Liver (tissue), 9 donors: Measurements from ENCODE around the gene ZNF552. TPM values are rescaled to one million over a fixed set of nuclear protein-coding genes. Genes with fewer than 3 reads are reported as not detected.
A peak's percentile ranks its signal among the peaks of the same experiment; 100 is the strongest.
"Not testable (repeated sequence)": the region's sequence is repeated elsewhere in the genome, so short reads cannot be mapped to it uniquely, and the experiment has no call there.

Experiments used
- DNase-seq: peaks from one replicate; pipeline ENCODE4 v3.0.0-alpha.2; 2017; ENCODE audit warnings: low spot score
- H3K27ac ChIP-seq, 2 donors: one replicate each; pipeline ENCODE4 v1.7.0; 2013; ENCODE audit warnings: inconsistent platforms in 2 of 2, low read length in 2 of 2, control low read depth in 1 of 2, low read depth in 1 of 2, mild to moderate bottlenecking in 1 of 2
- H3K27me3 ChIP-seq, 4 donors: one replicate each; pipeline versions ENCODE4 v1.6.1 to v1.7.0; 2013; ENCODE audit warnings: low read length in 3 of 4, inconsistent platforms in 1 of 4, mild to moderate bottlenecking in 1 of 4, moderate library complexity in 1 of 4; ENCODE audit not compliant: control insufficient read depth in 4 of 4, insufficient read depth in 4 of 4
- H3K36me3 ChIP-seq, 4 donors: one replicate each; pipeline versions ENCODE4 v1.6.1 to v1.7.0; 2013; ENCODE audit warnings: low read length in 3 of 4, mild to moderate bottlenecking in 3 of 4, low read depth in 1 of 4, moderate library complexity in 1 of 4; ENCODE audit not compliant: control insufficient read depth in 4 of 4, insufficient read depth in 3 of 4
- H3K4me1 ChIP-seq, 4 donors: one replicate each; pipeline versions ENCODE4 v1.6.1 to v1.7.0; 2013; ENCODE audit warnings: low read length in 3 of 4, mild to moderate bottlenecking in 3 of 4, moderate library complexity in 1 of 4; ENCODE audit not compliant: control insufficient read depth in 4 of 4, insufficient read depth in 4 of 4
- H3K4me3 ChIP-seq, 3 donors: one replicate each; pipeline versions ENCODE4 v1.6.1 to v1.7.0; 2013; ENCODE audit warnings: low read length in 3 of 3, control low read depth in 1 of 3, low read depth in 1 of 3, mild to moderate bottlenecking in 1 of 3
- H3K9ac ChIP-seq, 2 donors: one replicate each; pipeline ENCODE4 v1.7.0; 2013; ENCODE audit warnings: low read length in 2 of 2, mild to moderate bottlenecking in 2 of 2, moderate library complexity in 2 of 2, control low read depth in 1 of 2, low read depth in 1 of 2
- H3K9me3 ChIP-seq, 4 donors: one replicate each; pipeline versions ENCODE4 v1.6.1 to v1.7.0; 2013; ENCODE audit warnings: low read length in 3 of 4; ENCODE audit not compliant: control insufficient read depth in 4 of 4
- EGR1 ChIP-seq, 2 donors: IDR thresholded peaks; 2 replicates each; pipeline ENCODE4 v1.6.1; 2016 to 2018; ENCODE audit warnings: antibody characterized with exemption in 2 of 2, low read depth in 2 of 2
- FOXA1 ChIP-seq: IDR thresholded peaks from 2 replicates; pipeline ENCODE4 v1.6.1; 2016; ENCODE audit warnings: antibody characterized with exemption
- FOXA2 ChIP-seq: IDR thresholded peaks from 2 replicates; pipeline ENCODE4 v1.6.1; 2016; ENCODE audit warnings: antibody characterized with exemption
- GABPA ChIP-seq, 2 donors: IDR thresholded peaks in 1 of 2; conservative IDR thresholded peaks in 1 of 2; 2 replicates each; pipeline ENCODE4 v1.6.1; 2016; ENCODE audit warnings: antibody characterized with exemption in 2 of 2, mild to moderate bottlenecking in 1 of 2, moderate library complexity in 1 of 2
- HNF4A ChIP-seq, 2 donors: conservative IDR thresholded peaks; 2 replicates each; pipeline ENCODE4 v1.6.1; 2016; ENCODE audit warnings: antibody characterized with exemption in 2 of 2, mild to moderate bottlenecking in 2 of 2
- HNF4G ChIP-seq: IDR thresholded peaks from 2 replicates; pipeline ENCODE4 v1.6.1; 2016; ENCODE audit warnings: antibody characterized with exemption
- JUND ChIP-seq, 2 donors: IDR thresholded peaks; 2 replicates each; pipeline ENCODE4 v1.6.1; 2016; ENCODE audit warnings: antibody characterized with exemption in 2 of 2
- NR2F2 ChIP-seq: IDR thresholded peaks from 2 replicates; pipeline ENCODE4 v1.6.1; 2016; ENCODE audit warnings: antibody characterized with exemption
- RAD21 ChIP-seq, 2 donors: IDR thresholded peaks; 2 replicates each; pipeline ENCODE4 v1.6.1; 2016; ENCODE audit warnings: antibody characterized with exemption in 2 of 2, mild to moderate bottlenecking in 2 of 2
- RXRA ChIP-seq, 2 donors: IDR thresholded peaks; 2 replicates each; pipeline ENCODE4 v1.6.1; 2017 to 2018; ENCODE audit warnings: antibody characterized with exemption in 2 of 2, mild to moderate bottlenecking in 1 of 2
- SP1 ChIP-seq: IDR thresholded peaks from 2 replicates; pipeline ENCODE4 v1.6.1; 2018; ENCODE audit warnings: antibody characterized with exemption, mild to moderate bottlenecking
- YY1 ChIP-seq: IDR thresholded peaks from 2 replicates; pipeline ENCODE4 v1.6.1; 2016; ENCODE audit warnings: antibody characterized with exemption, mild to moderate bottlenecking
- WGBS: extraction: QIAGEN DNeasy Blood & Tissue Kit; methylation state at CpG from one replicate; pipeline ENCODE4 v1.1.7; 2013; 5-methylcytosine and 5-hydroxymethylcytosine counted together
- polyA plus RNA-seq, 2 donors: library from polyadenylated mRNA; stranded (reverse) in 1 of 2; unstranded in 1 of 2; fragments of 200-250 nt in 1 of 2; fragments of >200 nt in 1 of 2; fragmentation: Nextera tagmentation in 1 of 2; extraction: Ambion mirVana in 1 of 2; gene quantifications; one replicate each; pipeline versions ENCODE4 v1.2.1 to v1.2.3, GENCODE V29; 2013 to 2015
- total RNA-seq, 2 donors: library from RNA; depleted of rRNA; stranded (reverse); fragments of >200 nt; gene quantifications; one replicate each; pipeline ENCODE4 v1.2.3, GENCODE V29; 2014
- TF ChIP-seq, protein P1 (sequence below): IDR thresholded peaks from 2 replicates; pipeline ENCODE4 v1.6.1; 2016; ENCODE audit warnings: antibody characterized with exemption
- TF ChIP-seq, protein P2 (sequence below): IDR thresholded peaks from 2 replicates; pipeline ENCODE4 v1.6.1; 2016; ENCODE audit warnings: antibody characterized with exemption
- TF ChIP-seq, protein P3 (sequence below): IDR thresholded peaks from 2 replicates; pipeline ENCODE4 v1.6.1; 2016; ENCODE audit warnings: antibody characterized with exemption
- TF ChIP-seq, protein P4 (sequence below): fragments of 150-350 bp; IDR thresholded peaks from 2 replicates; pipeline ENCODE4 v1.5.1; 2017; ENCODE audit warnings: improper control_type of control experiment, low read depth, low read length; ENCODE audit not compliant: missing input control
- donor health status: healthy.
- donor health status: healthy.
- donor health status: healthy.
- donor health status: healthy.
- donor health status: healthy.

ZNF552 gene
- total and polyA plus RNA-seq, 4 donors, result 3.1 to 16.1 (median 5.4) TPM

DNA sequence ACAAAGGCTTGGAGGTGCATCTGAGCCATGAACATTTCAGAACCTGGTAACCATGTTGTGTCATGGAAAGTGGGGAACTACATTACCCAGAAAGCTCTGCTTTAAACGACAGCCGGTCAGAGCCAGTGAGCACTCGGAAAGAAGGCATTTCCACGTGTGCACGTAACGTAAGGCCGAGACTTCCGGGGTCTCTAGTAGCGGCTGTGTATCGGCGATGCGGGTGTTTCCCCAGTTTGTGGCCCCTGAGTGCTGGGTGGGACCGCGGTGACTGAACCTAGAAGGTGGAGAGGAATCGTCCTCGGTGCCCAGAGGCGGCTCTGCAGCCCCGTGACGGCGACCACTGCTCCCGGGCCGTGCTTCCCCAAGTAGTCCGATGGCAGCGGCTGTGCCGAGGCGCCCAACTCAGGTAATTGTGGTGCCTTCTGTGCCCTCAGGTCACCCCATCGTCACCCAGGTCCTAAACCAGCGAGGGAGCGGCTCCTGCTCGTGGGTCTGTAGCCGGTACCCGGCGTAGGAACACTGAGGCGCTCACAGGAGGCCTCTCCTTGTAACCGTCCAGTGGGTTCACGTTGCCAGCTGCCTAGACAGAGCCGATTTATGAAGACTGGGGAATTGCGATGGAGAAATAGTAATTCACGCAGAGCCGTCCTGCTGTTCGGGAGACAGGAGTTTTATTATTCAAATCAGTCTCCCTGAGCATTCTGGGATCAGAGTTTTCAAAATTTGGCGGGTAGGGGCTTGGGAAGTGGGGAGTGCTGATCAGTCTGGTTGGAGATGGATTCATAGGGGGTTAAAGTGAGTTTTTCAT, 35.2 kb upstream of the ZNF552 start, which contains the start of gene ZNF587:
Gene ZNF587, plus strand, starts transcription at position 194 of the 808 bp plus-strand sequence. Its CDS starts 180 bp downstream, at position 374.
- peak; percentile 80 for DNase-seq
- TF ChIP-seq RXRA (IDR thresholded peaks at IDR 0.05) (peak in 1 of 2 donors; percentile 12), GABPA (IDR thresholded peaks at IDR 0.05 in 1 of 2, conservative IDR thresholded peaks at IDR 0.05 in 1 of 2) (peak; percentile 36 to 87), YY1 (peak; percentile 79), SP1 (peak; percentile 30), RAD21 (IDR thresholded peaks at IDR 0.05) (peak in 1 of 2 donors; percentile 28)
- TF ChIP-seq, protein P1, sequence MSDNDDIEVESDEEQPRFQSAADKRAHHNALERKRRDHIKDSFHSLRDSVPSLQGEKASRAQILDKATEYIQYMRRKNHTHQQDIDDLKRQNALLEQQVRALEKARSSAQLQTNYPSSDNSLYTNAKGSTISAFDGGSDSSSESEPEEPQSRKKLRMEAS, result peak; percentile 90
- H3K9ac ChIP-seq, result peak within 1 kb of the TSS; percentile 60 to 68
- H3K36me3 ChIP-seq, H3K27me3 ChIP-seq, H3K9me3 ChIP-seq: not testable (repeated sequence)
- H3K27ac ChIP-seq, result peak within 1 kb of the TSS; percentile 64 to 69
- H3K4me1 ChIP-seq, result peaks cover 4 to 14% (median 10%) of the 10 kb centered on the region in 4 donors
- under 1% methylated on average over 42 of the region's 42 CpGs for WGBS
- H3K4me3 ChIP-seq, result peak within 1 kb of the TSS; percentile 53 to 92 (median 89)

DNA sequence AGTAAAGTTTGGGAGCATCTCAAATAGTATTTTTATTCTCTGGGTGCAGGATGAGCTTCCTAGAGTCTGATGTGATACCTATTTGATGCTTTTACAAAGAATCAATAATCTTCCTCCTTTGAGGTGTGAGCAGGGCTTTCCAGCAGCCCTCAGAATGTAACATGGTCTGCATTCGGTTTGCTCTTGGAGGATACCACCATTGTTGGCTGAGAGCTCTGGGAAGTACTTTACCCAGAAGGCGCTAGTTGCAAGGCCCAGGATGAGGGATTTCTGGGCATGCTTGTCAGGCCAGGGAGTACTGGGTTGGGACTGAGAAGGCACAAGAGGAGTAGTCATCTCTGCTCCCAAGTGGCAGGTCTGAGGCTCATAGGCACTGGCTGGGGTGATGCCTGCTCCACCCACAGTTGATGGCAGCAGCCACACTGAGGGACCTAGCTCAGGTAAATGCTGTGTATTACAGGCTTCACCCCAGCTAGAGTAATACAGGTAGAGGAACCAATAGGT, 34.5 kb upstream of the ZNF552 start:
- not testable (repeated sequence) for H3K9ac ChIP-seq, H3K27me3 ChIP-seq, H3K27ac ChIP-seq, DNase-seq, H3K9me3 ChIP-seq
- H3K36me3 ChIP-seq, result peaks cover 0 to 13% (median 0%) of the 10 kb centered on the region in 4 donors
- peak overlapping the region in 1 of 3 donors; percentile 92 for H3K4me3 ChIP-seq
- 95% methylated on average over 2 of the region's 2 CpGs for WGBS
- H3K4me1 ChIP-seq, result peaks cover 4 to 14% (median 10%) of the 10 kb centered on the region in 4 donors

DNA sequence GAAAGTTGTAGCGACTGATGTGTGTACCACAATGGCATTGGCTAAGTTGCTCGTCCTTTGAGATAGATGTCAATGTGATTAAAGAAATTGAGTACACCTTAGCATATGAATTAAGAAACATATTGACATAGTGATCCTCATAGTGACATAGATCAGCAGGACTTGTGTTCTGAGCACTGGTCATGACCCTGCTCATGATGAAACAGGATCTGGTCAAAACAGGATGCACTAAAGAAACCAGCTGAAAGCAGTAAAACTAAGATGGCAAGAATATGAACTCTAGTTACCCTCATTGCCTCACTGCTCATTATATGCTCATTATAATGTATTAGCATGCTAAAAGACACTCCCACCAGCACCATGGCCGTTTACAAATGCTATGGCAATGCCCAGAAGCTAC, 32.5 kb upstream of the ZNF552 start:
- not testable (repeated sequence) for H3K9me3 ChIP-seq, H3K27ac ChIP-seq, H3K27me3 ChIP-seq, DNase-seq, H3K9ac ChIP-seq, H3K4me3 ChIP-seq
- WGBS, result 74% methylated on average over 3 of the region's 3 CpGs
- TF ChIP-seq FOXA2 (peak; percentile 48), GABPA (IDR thresholded peaks at IDR 0.05 in 1 of 2, conservative IDR thresholded peaks at IDR 0.05 in 1 of 2) (peak in 1 of 2 donors; percentile 15), HNF4A (conservative IDR thresholded peaks at IDR 0.05) (peak in 1 of 2 donors; percentile 16), RXRA (IDR thresholded peaks at IDR 0.05) (peak in 1 of 2 donors; percentile 51)
- Histone ChIP-seq H3K4me1 (peaks cover 4 to 14% (median 10%) of the 10 kb centered on the region in 4 donors), H3K36me3 (peaks cover 0 to 14% (median 0%) of the 10 kb centered on the region in 4 donors)

DNA sequence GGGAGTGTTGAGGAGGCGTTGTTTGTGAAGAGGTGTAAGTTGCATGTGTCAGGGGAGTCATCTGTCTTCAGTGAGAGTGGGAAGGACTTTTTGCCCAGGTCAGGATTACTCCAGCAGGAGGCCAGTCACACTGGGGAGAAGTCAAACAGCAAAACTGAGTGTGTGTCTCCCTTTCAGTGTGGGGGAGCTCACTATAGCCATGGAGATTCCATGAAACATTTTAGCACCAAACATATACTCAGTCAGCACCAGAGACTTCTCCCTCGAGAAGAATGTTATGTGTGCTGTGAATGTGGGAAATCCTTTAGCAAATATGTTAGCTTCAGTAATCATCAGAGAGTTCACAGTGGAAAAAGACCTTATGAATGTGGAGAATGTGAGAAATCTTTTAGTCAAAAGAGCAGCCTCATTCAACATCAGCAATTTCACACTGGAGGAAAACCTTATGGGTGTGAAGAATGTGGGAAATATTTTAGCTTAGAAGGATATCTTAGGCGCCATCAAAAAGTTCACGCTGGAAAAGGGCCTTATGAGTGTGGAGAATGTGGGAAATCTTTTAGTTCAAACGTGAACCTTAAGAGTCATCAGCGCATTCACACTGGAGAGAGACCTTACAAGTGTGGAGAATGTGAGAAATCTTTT, 26.5 kb upstream of the ZNF552 start:
- no peak for DNase-seq
- no peaks in the 10 kb centered on the region for H3K9me3 ChIP-seq
- H3K27ac ChIP-seq, result no peak overlapping the region
- no peaks in the 10 kb centered on the region for H3K4me1 ChIP-seq
- H3K27me3 ChIP-seq, result no peaks in the 10 kb centered on the region
- no peak for TF ChIP-seq FOXA1
- TF ChIP-seq RXRA (IDR thresholded peaks at IDR 0.05), result no peak
- TF ChIP-seq, protein P2, sequence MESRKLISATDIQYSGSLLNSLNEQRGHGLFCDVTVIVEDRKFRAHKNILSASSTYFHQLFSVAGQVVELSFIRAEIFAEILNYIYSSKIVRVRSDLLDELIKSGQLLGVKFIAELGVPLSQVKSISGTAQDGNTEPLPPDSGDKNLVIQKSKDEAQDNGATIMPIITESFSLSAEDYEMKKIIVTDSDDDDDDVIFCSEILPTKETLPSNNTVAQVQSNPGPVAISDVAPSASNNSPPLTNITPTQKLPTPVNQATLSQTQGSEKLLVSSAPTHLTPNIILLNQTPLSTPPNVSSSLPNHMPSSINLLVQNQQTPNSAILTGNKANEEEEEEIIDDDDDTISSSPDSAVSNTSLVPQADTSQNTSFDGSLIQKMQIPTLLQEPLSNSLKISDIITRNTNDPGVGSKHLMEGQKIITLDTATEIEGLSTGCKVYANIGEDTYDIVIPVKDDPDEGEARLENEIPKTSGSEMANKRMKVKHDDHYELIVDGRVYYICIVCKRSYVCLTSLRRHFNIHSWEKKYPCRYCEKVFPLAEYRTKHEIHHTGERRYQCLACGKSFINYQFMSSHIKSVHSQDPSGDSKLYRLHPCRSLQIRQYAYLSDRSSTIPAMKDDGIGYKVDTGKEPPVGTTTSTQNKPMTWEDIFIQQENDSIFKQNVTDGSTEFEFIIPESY, result no peak
- no peak for TF ChIP-seq EGR1 (IDR thresholded peaks at IDR 0.05; ENCODE audit: low read depth in 2 of 2)
- no peak for TF ChIP-seq HNF4G
- TF ChIP-seq JUND (IDR thresholded peaks at IDR 0.05), result no peak
- TF ChIP-seq NR2F2, result no peak
- TF ChIP-seq, protein P3, sequence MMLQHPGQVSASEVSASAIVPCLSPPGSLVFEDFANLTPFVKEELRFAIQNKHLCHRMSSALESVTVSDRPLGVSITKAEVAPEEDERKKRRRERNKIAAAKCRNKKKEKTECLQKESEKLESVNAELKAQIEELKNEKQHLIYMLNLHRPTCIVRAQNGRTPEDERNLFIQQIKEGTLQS, result no peak
- no peak for TF ChIP-seq FOXA2
- TF ChIP-seq, protein P4, sequence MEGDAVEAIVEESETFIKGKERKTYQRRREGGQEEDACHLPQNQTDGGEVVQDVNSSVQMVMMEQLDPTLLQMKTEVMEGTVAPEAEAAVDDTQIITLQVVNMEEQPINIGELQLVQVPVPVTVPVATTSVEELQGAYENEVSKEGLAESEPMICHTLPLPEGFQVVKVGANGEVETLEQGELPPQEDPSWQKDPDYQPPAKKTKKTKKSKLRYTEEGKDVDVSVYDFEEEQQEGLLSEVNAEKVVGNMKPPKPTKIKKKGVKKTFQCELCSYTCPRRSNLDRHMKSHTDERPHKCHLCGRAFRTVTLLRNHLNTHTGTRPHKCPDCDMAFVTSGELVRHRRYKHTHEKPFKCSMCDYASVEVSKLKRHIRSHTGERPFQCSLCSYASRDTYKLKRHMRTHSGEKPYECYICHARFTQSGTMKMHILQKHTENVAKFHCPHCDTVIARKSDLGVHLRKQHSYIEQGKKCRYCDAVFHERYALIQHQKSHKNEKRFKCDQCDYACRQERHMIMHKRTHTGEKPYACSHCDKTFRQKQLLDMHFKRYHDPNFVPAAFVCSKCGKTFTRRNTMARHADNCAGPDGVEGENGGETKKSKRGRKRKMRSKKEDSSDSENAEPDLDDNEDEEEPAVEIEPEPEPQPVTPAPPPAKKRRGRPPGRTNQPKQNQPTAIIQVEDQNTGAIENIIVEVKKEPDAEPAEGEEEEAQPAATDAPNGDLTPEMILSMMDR, result no peak
- TF ChIP-seq GABPA (IDR thresholded peaks at IDR 0.05 in 1 of 2, conservative IDR thresholded peaks at IDR 0.05 in 1 of 2), result no peak
- TF ChIP-seq YY1, result no peak
- no peak for TF ChIP-seq SP1
- no peak for TF ChIP-seq RAD21 (IDR thresholded peaks at IDR 0.05)
- 90% methylated on average over 6 of the region's 6 CpGs for WGBS
- H3K9ac ChIP-seq, result no peak overlapping the region
- peaks cover 5 to 35% (median 8%) of the 10 kb centered on the region in 4 donors for H3K36me3 ChIP-seq
- no peak overlapping the region for H3K4me3 ChIP-seq
